ENCODE measurements around the gene CAMSAP3. TPM values are rescaled to one million over a fixed set of nuclear protein-coding genes. Genes with fewer than 3 reads are reported as not detected.

CAMSAP3 gene
- total RNA-seq, 1 experiment from 2014 or later = 6.7 TPM

- peaks cover 61% of the 10 kb centered on the region for H3K36me3 Mint-ChIP-seq (ENCODE audit: insufficient read depth, unreplicated experiment)
- DNase-seq (ENCODE audit: unreplicated experiment) = no peak
- no peak overlapping the region for H3K4me3 Mint-ChIP-seq (ENCODE audit: unreplicated experiment)
- no TSS peak for BruUV-seq (replicated peaks)
- TF ChIP-seq CTCF (IDR thresholded peaks at IDR 0.05; ENCODE audit: unreplicated experiment) = no peak
- POLR2A ChIA-PET = no interaction called here
- peaks cover 12% of the 10 kb centered on the region for H3K4me1 Mint-ChIP-seq (ENCODE audit: insufficient read depth, unreplicated experiment)
- intact Hi-C loops (cut with micrococcal nuclease) = no loop called here
- H3K27me3 Mint-ChIP-seq (ENCODE audit: insufficient read depth, unreplicated experiment) = no peaks in the 10 kb centered on the region
- no peaks in the 10 kb centered on the region for H3K9me3 Mint-ChIP-seq (ENCODE audit: unreplicated experiment)
- no peak overlapping the region for H3K27ac Mint-ChIP-seq (ENCODE audit: low read depth, unreplicated experiment)
- CTCF ChIA-PET = interaction anchor here (0.9 kb wide), 1 partner anchor 56 kb away, joined by 3 read pairs; no protein-coding TSS in a partner anchor
These were observed 28.3 kb downstream of the CAMSAP3 start for GRCh38 chr19:7623725-7624603.

GRCh38 chr19:7624810-7625209 lies 29.1 kb downstream of the CAMSAP3 start:
- CTCF ChIA-PET = interaction anchor here (0.5 kb wide), 1 partner anchor 1856 kb away, joined by 3 read pairs; no protein-coding TSS in a partner anchor

GRCh38 chr19:7625763-7626372 lies 30.2 kb downstream of the CAMSAP3 start:
- DNase-seq (ENCODE audit: unreplicated experiment) = no peak
- ChIA-PET CTCF (interaction anchor here (0.5 to 1.2 kb wide), 2 partner anchors 33 to 57 kb away, joined by 3 to 6 read pairs; no protein-coding TSS in a partner anchor), POLR2A (interaction anchor here (1.3 kb wide), 1 partner anchor 10 kb away, joined by 3 read pairs; no protein-coding TSS in a partner anchor)
- intact Hi-C loops (cut with micrococcal nuclease) = no loop called here
- no TSS peak for BruUV-seq (replicated peaks)
- Mint-ChIP-seq H3K27ac (ENCODE audit: low read depth, unreplicated experiment) (no peak overlapping the region), H3K4me1 (ENCODE audit: insufficient read depth, unreplicated experiment) (peaks cover 23% of the 10 kb centered on the region), H3K4me3 (ENCODE audit: unreplicated experiment) (no peak overlapping the region), H3K36me3 (ENCODE audit: insufficient read depth, unreplicated experiment) (peaks cover 52% of the 10 kb centered on the region), H3K9me3 (ENCODE audit: unreplicated experiment) (no peaks in the 10 kb centered on the region), H3K27me3 (ENCODE audit: insufficient read depth, unreplicated experiment) (no peaks in the 10 kb centered on the region)
- no peak for TF ChIP-seq CTCF (IDR thresholded peaks at IDR 0.05; ENCODE audit: unreplicated experiment)

More at GRCh38 chr19:7624810-7625209, 29.1 kb downstream of the CAMSAP3 start:
- no peak overlapping the region for H3K27ac Mint-ChIP-seq (ENCODE audit: low read depth, unreplicated experiment)
- BruUV-seq (replicated peaks) = no TSS peak
- no peak overlapping the region for H3K4me3 Mint-ChIP-seq (ENCODE audit: unreplicated experiment)
- H3K27me3 Mint-ChIP-seq (ENCODE audit: insufficient read depth, unreplicated experiment) = no peaks in the 10 kb centered on the region
- TF ChIP-seq CTCF (IDR thresholded peaks at IDR 0.05; ENCODE audit: unreplicated experiment) = no peak
- H3K4me1 Mint-ChIP-seq (ENCODE audit: insufficient read depth, unreplicated experiment) = peaks cover 18% of the 10 kb centered on the region
- DNase-seq (ENCODE audit: unreplicated experiment) = no peak
- H3K9me3 Mint-ChIP-seq (ENCODE audit: unreplicated experiment) = no peaks in the 10 kb centered on the region
- H3K36me3 Mint-ChIP-seq (ENCODE audit: insufficient read depth, unreplicated experiment) = peaks cover 61% of the 10 kb centered on the region
- intact Hi-C loops (cut with micrococcal nuclease) = no loop called here
- POLR2A ChIA-PET = no interaction called here

GRCh38 chr19:7627166-7627565 lies 31.5 kb downstream of the CAMSAP3 start:
- no peak for TF ChIP-seq CTCF (IDR thresholded peaks at IDR 0.05; ENCODE audit: unreplicated experiment)
- peak overlapping the region; percentile 95 for H3K4me3 Mint-ChIP-seq (ENCODE audit: unreplicated experiment)

More at GRCh38 chr19:7627166-7627565, 31.5 kb downstream of the CAMSAP3 start:
- no peak overlapping the region for H3K27ac Mint-ChIP-seq (ENCODE audit: low read depth, unreplicated experiment)
- H3K4me1 Mint-ChIP-seq (ENCODE audit: insufficient read depth, unreplicated experiment) = peaks cover 23% of the 10 kb centered on the region
- BruUV-seq (replicated peaks) = no TSS peak
- peaks cover 47% of the 10 kb centered on the region for H3K36me3 Mint-ChIP-seq (ENCODE audit: insufficient read depth, unreplicated experiment)
- POLR2A ChIA-PET = interaction anchor here (0.7 to 1.3 kb wide), 4 partner anchors 8 to 27 kb away, joined by 3 to 6 read pairs (median 3); no protein-coding TSS in a partner anchor
- intact Hi-C loops (cut with micrococcal nuclease) = no loop called here
- H3K27me3 Mint-ChIP-seq (ENCODE audit: insufficient read depth, unreplicated experiment) = no peaks in the 10 kb centered on the region
- CTCF ChIA-PET = interaction anchor here (0.9 to 1.2 kb wide), 2 partner anchors 58 to 272 kb away, joined by 5 to 6 read pairs; no protein-coding TSS in a partner anchor
- H3K9me3 Mint-ChIP-seq (ENCODE audit: unreplicated experiment) = no peaks in the 10 kb centered on the region
- DNase-seq (ENCODE audit: unreplicated experiment) = no peak
